ENCODE measurements around the gene TKT.

GRCh38 chr3:53286727-53287126 is 30.9 kb upstream of the TKT start:
- TF ChIP-seq, protein P1, sequence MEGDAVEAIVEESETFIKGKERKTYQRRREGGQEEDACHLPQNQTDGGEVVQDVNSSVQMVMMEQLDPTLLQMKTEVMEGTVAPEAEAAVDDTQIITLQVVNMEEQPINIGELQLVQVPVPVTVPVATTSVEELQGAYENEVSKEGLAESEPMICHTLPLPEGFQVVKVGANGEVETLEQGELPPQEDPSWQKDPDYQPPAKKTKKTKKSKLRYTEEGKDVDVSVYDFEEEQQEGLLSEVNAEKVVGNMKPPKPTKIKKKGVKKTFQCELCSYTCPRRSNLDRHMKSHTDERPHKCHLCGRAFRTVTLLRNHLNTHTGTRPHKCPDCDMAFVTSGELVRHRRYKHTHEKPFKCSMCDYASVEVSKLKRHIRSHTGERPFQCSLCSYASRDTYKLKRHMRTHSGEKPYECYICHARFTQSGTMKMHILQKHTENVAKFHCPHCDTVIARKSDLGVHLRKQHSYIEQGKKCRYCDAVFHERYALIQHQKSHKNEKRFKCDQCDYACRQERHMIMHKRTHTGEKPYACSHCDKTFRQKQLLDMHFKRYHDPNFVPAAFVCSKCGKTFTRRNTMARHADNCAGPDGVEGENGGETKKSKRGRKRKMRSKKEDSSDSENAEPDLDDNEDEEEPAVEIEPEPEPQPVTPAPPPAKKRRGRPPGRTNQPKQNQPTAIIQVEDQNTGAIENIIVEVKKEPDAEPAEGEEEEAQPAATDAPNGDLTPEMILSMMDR (IDR thresholded peaks at IDR 0.05): no peak
- TF ChIP-seq POLR2A (IDR thresholded peaks at IDR 0.05): no peak

Measured in Peyer's patch (tissue), 4 donors.